Fibroblast of pulmonary artery (primary cell): ENCODE measurements around the gene FBXL16.
"Not testable (repeated sequence)": the region's sequence is repeated elsewhere in the genome, so short reads cannot be mapped to it uniquely, and the experiment has no call there.

Experiments used
- DNase-seq: peaks from one replicate; pipeline ENCODE4 v3.0.0-alpha.2; 2010; ENCODE audit warnings: low read depth
- H3K4me3 ChIP-seq: replicated peaks from 2 replicates; pipeline ENCODE4 v1.5.1; 2011; ENCODE audit warnings: low read depth, mild to moderate bottlenecking, control low read depth, low read length, moderate library complexity
- CTCF ChIP-seq: IDR thresholded peaks from 2 replicates; pipeline ENCODE4 v1.5.1; 2011; ENCODE audit warnings: mild to moderate bottlenecking, control low read depth, low read length, inconsistent platforms; ENCODE audit errors: missing control alignments

Gene FBXL16

GRCh38 chr16:695355-696089 lies 10.1 kb downstream of the FBXL16 start:
- no peak for DNase-seq
- TF ChIP-seq CTCF: no peak
- no peak overlapping the region for H3K4me3 ChIP-seq

- no peak overlapping the region for H3K4me3 ChIP-seq
- no peak for TF ChIP-seq CTCF
Observed at GRCh38 chr16:694863-695354, 10.7 kb downstream of the FBXL16 start.

GRCh38 chr16:694187-694862 lies 11.3 kb downstream of the FBXL16 start:
- no peak for TF ChIP-seq CTCF
- no peak for DNase-seq
- H3K4me3 ChIP-seq: no peak overlapping the region

More at GRCh38 chr16:694863-695354, 10.7 kb downstream of the FBXL16 start:
- DNase-seq: no peak

GRCh38 chr16:693766-694165 lies 11.8 kb downstream of the FBXL16 start:
- DNase-seq: no peak

GRCh38 chr16:693364-693763 lies 12.2 kb downstream of the FBXL16 start:
- TF ChIP-seq CTCF: no peak
- no peak overlapping the region for H3K4me3 ChIP-seq
- no peak for DNase-seq

More at GRCh38 chr16:693766-694165, 11.8 kb downstream of the FBXL16 start:
- H3K4me3 ChIP-seq: no peak overlapping the region
- TF ChIP-seq CTCF: no peak

GRCh38 chr16:692356-693108 lies 13.1 kb downstream of the FBXL16 start:
- TF ChIP-seq CTCF: no peak
- DNase-seq: no peak
- H3K4me3 ChIP-seq: no peak overlapping the region

GRCh38 chr16:691242-691641 lies 14.4 kb downstream of the FBXL16 start:
- not testable (repeated sequence) for H3K4me3 ChIP-seq

More at GRCh38 chr16:691242-691641, 14.4 kb downstream of the FBXL16 start:
- DNase-seq: not testable (repeated sequence)
